Lower leg skin (tissue), 3 donors: ENCODE data around the gene C22orf31.

Experiments
- POLR2A ChIP-seq, 2 donors: fragments of 450-650 bp; IDR thresholded peaks; one replicate each; pipeline ENCODE4 v1.6.1; 2016 to 2017; ENCODE audit warnings: antibody characterized with exemption in 2 of 2, mild to moderate bottlenecking in 1 of 2, moderate library complexity in 1 of 2
- TF ChIP-seq, protein P1 (sequence below), 3 donors: fragments of 450-650 bp; IDR thresholded peaks; one replicate each; pipeline ENCODE4 v1.5.1; 2016; ENCODE audit warnings: antibody characterized with exemption in 3 of 3, mild to moderate bottlenecking in 3 of 3, moderate library complexity in 2 of 3

DNA sequence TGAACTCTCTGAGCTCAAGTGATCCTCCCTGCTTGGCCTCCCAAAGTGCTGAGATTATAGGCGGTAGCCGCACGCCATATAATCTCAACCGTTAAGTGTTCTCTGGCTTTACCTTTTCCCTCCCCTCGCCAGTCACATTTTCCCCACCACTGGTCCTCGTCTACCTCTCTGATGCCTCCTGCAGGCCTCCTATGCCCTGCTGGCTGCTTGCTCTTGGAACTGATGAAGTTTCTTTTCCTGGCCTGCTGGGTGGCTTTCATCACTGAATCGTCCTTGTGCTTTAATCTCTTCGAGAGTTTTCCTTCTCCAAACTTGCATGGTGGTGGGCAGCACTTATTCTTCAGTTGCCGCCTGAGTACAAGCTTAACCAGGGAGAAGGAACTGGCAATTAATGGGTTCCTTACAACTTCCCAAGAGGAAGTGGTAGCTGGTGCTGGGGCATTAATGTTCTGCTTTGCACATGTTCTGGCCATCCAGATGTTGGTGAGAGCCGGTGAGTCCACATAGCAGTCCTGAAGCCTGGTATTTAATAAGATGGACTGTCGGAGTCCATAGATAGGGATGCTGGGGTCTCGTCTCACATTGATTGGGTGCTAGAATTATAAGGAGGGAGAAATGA is 1.3 kb downstream of the C22orf31 start:
- TF ChIP-seq POLR2A (IDR thresholded peaks at IDR 0.05) = no peak
- TF ChIP-seq, protein P1, sequence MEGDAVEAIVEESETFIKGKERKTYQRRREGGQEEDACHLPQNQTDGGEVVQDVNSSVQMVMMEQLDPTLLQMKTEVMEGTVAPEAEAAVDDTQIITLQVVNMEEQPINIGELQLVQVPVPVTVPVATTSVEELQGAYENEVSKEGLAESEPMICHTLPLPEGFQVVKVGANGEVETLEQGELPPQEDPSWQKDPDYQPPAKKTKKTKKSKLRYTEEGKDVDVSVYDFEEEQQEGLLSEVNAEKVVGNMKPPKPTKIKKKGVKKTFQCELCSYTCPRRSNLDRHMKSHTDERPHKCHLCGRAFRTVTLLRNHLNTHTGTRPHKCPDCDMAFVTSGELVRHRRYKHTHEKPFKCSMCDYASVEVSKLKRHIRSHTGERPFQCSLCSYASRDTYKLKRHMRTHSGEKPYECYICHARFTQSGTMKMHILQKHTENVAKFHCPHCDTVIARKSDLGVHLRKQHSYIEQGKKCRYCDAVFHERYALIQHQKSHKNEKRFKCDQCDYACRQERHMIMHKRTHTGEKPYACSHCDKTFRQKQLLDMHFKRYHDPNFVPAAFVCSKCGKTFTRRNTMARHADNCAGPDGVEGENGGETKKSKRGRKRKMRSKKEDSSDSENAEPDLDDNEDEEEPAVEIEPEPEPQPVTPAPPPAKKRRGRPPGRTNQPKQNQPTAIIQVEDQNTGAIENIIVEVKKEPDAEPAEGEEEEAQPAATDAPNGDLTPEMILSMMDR (IDR thresholded peaks at IDR 0.05) = no peak
